ENCODE data around the gene PLCB3. TPM values are rescaled to one million over a fixed set of nuclear protein-coding genes. Genes with fewer than 3 reads are reported as not detected.

The PLCB3 gene
- total RNA-seq, 2 donors from 2014 or later: 7.5 to 15.5 TPM

- no peak for TF ChIP-seq CTCF (IDR thresholded peaks at IDR 0.05)
- Histone ChIP-seq H3K4me1 (no peaks in the 10 kb centered on the region), H3K4me3 (no peak overlapping the region), H3K9me3 (no peaks in the 10 kb centered on the region), H3K27me3 (no peaks in the 10 kb centered on the region), H3K36me3 (peaks cover 63% of the 10 kb centered on the region), H3K27ac (no peak overlapping the region)
- no peak for DNase-seq (ENCODE audit: low spot score)
These were observed 8.9 kb downstream of the PLCB3 start for GRCh38 chr11:64260147-64260708.

GRCh38 chr11:64261556-64262080, 10.3 kb downstream of the PLCB3 start:
- H3K4me1 ChIP-seq: peaks cover 0 to under 1% of the 10 kb centered on the region in 2 donors
- H3K27ac ChIP-seq: no peak overlapping the region
- no peak for DNase-seq (ENCODE audit: low spot score)
- H3K36me3 ChIP-seq: peaks cover 55% of the 10 kb centered on the region
- H3K27me3 ChIP-seq: no peaks in the 10 kb centered on the region
- H3K4me3 ChIP-seq: no peak overlapping the region
- TF ChIP-seq CTCF (IDR thresholded peaks at IDR 0.05): no peak
- no peaks in the 10 kb centered on the region for H3K9me3 ChIP-seq

- Histone ChIP-seq H3K4me3 (no peak overlapping the region), H3K27ac (no peak overlapping the region), H3K27me3 (no peaks in the 10 kb centered on the region), H3K36me3 (peaks cover 54% of the 10 kb centered on the region), H3K9me3 (no peaks in the 10 kb centered on the region), H3K4me1 (peaks cover 0 to 9% of the 10 kb centered on the region in 2 donors)
- no peak for DNase-seq (ENCODE audit: low spot score)
- TF ChIP-seq CTCF (IDR thresholded peaks at IDR 0.05): no peak
These were observed 11.1 kb downstream of the PLCB3 start for GRCh38 chr11:64262271-64263002.

GRCh38 chr11:64263021-64263946, 12.0 kb downstream of the PLCB3 start:
- H3K9me3 ChIP-seq: no peaks in the 10 kb centered on the region
- peaks cover 52% of the 10 kb centered on the region for H3K36me3 ChIP-seq
- DNase-seq (ENCODE audit: low spot score): no peak
- peaks cover 0 to 17% of the 10 kb centered on the region in 2 donors for H3K4me1 ChIP-seq
- no peak for TF ChIP-seq CTCF (IDR thresholded peaks at IDR 0.05)
- no peaks in the 10 kb centered on the region for H3K27me3 ChIP-seq
- no peak overlapping the region for H3K4me3 ChIP-seq
- no peak overlapping the region for H3K27ac ChIP-seq

GRCh38 chr11:64263947-64264317, 12.6 kb downstream of the PLCB3 start:
- no peaks in the 10 kb centered on the region for H3K9me3 ChIP-seq
- peaks cover 0 to 24% of the 10 kb centered on the region in 2 donors for H3K4me1 ChIP-seq
- peaks cover 46% of the 10 kb centered on the region for H3K36me3 ChIP-seq
- no peak overlapping the region for H3K27ac ChIP-seq
- H3K4me3 ChIP-seq: no peak overlapping the region
- TF ChIP-seq CTCF (IDR thresholded peaks at IDR 0.05): no peak
- H3K27me3 ChIP-seq: no peaks in the 10 kb centered on the region
- DNase-seq (ENCODE audit: low spot score): no peak

All from right atrium auricular region (tissue), 2 donors.